SH-SY5Y (cell line): ENCODE data around the gene CHRM5.

Experiments used
- GATA2 ChIP-seq: IDR thresholded peaks from 2 replicates; pipeline ENCODE4 v1.6.1; 2011; ENCODE audit warnings: mild to moderate bottlenecking, low read depth, low read length
- GATA3 ChIP-seq: IDR thresholded peaks from 2 replicates; pipeline ENCODE4 v1.6.1; 2011; ENCODE audit warnings: low read depth, mild to moderate bottlenecking, low read length, moderate library complexity

GRCh38 chr15:33956397-33956796, 11.9 kb upstream of the CHRM5 start:
- TF ChIP-seq GATA3 (no peak), GATA2 (no peak)
